Measurements from ENCODE around the gene L1CAM. TPM values are rescaled to one million over a fixed set of nuclear protein-coding genes. Genes with fewer than 3 reads are reported as not detected.
A peak's percentile ranks its signal among the peaks of the same experiment; 100 is the strongest.

Gene L1CAM
- total RNA-seq, 1 donor from 2014 or later: 0.13 TPM

- DNase-seq (ENCODE audit: low read depth in 2 of 2): no peak
Measured at GRCh38 chrX:153865685-153866084, 20.3 kb downstream of the L1CAM start.

- no peak for DNase-seq (ENCODE audit: low read depth in 2 of 2)
Measured at GRCh38 chrX:153865321-153865580, 20.7 kb downstream of the L1CAM start.

DNA sequence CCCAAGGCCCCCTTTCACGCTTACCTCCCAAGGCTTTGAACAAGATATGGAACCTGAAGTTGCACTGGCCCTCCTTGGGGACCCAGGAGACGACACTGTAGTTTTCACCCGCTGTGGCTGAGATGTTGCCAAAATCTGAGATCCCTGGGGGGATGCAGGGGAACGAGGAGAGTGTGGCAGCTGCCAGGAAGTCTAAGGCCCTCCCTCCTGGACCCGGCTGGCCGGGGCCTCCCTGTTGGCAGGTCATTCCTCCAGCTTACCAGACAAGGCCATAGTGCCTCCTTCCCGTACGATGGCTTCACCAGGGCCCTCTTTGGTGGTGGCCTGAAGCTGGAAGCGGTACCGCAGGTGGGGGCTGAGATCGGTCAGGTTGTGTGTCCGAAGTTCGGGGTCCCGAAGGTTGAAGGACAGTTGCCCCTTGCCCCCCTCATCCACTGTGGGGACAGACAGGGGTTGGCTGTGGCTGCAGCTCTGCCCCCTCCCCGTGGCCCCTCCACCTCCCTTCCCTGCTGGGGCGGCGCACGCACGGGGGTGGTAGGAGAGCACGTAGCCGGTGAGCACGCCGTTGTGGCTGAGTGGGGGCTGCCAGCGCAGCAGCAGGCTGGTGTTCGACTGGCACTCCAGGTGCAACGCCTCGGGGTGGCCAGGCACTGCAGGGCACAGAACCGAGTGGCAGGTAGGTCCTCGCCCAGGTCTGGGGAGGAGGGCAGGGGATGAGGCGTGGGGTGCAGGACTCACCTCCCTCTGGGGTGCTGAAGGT lies 21.2 kb downstream of the L1CAM start:
- DNase-seq (ENCODE audit: low read depth in 2 of 2): no peak

GRCh38 chrX:153864101-153864500 lies 21.9 kb downstream of the L1CAM start:
- no peak for DNase-seq (ENCODE audit: low read depth in 2 of 2)

DNA sequence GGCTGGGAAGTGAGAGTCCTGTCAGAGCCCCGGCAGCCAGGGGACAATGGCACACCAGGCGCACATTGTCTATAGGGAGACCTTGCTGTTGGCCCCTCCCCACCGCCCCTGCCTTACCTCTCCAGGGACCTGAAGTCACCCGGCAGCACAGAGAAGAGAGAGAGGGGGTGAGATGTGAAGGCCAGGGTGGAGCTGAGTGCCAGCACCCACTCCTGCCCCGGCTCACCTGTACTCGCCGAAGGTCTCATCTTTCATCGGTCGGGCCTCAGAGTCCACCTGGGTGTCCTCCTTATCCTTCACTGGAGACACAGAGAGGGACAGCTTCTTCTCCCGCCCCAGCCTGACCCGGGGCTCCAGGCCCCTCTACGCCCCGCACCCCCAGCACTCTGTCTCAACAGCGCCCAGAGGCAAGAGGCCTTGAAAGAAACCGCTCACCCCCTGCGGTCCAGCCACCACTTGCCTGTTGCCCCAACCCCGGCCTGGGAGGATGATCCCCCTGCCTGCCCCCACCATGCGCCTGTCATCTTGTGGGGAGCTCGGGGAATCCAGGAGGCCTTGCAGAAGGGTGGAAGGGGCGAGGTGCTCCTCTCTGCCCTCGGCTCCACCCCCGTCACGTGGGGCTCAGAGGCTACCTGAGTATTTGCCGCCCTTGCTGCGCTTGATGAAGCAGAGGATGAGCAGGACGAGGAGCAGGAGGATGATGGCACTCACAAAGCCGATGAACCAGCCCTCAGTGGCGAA lies 22.6 kb downstream of the L1CAM start:
- DNase-seq (ENCODE audit: low read depth in 2 of 2): no peak

GRCh38 chrX:153862369-153863250 lies 23.4 kb downstream of the L1CAM start:
- no peak for DNase-seq (ENCODE audit: low read depth in 2 of 2)

DNA sequence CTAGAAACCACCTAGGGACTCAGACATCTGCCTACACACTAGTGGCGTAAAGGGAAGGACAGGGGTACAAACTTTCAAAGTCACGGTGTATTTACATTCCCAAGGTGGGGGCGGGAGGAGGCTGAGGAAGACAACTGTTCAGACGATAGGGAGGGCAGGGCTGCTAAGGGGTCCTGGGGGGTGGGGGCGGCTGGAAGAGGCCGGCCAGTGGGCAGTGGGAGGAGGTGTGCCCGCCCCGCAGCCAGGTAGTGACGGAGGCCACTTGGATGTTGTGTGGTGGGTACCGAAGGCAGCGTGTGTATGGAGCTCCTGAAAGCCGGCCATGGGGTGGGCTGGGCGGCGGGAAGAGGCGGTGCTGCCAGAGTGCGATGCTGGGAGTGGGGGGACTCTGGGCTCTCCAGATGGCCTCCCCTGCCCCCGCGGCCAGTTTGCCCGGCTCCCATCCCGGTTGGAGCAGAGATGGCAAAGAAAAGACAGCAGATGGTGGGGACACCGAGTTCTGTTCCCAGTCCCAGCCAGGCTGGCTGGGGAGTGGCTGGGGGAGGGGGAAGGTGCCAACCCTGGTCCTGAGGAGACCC lies 24.2 kb downstream of the L1CAM start:
- no peak for DNase-seq (ENCODE audit: low read depth in 2 of 2)

DNA sequence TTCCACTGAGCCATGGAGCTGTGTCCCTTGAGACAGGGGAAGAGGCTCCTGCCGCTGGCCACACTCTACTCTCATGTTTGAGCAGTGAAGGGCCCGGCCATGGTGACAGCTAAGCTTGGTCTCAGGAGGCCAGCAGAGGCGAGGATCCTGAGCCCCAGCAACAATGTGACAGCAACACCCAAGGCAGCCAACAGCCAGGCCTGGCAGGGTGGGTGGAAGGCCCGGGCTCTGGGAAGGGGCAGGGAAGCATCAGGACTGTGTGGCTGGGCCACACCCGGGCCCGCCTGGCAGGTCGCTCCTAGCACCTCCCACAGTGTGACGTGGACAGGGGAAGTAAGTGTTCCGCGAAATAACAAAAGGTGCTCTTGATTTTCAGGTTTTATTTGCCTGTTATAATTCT lies 24.8 kb downstream of the L1CAM start:
- no peak for DNase-seq (ENCODE audit: low read depth in 2 of 2)

GRCh38 chrX:153857348-153857903 lies 28.5 kb downstream of the L1CAM start:
- no peak for DNase-seq (ENCODE audit: low read depth in 2 of 2)

DNA sequence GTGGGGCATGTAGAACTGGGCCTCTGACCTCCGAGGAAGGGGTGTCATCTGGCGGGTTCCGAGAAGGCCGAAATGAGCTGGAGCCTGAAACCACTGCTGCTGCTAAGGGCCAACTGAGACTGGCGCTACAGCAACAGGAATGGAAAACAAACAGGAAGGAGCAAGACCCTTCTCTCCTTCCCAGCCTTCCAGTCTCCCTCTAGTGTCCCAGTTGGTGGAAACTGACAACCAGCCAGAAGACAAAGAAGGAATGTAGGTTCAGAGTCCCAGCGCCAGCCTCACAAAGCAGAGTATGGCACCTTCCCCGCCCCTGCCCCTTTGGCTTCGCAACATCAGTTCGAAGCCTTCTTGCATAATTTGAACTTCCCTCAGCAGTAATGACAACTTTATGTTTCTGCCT lies 31.3 kb downstream of the L1CAM start:
- DNase-seq (ENCODE audit: low read depth in 2 of 2): no peak

- no peak for DNase-seq (ENCODE audit: low read depth in 2 of 2)
Measured at GRCh38 chrX:153853902-153854267, 32.1 kb downstream of the L1CAM start.

GRCh38 chrX:153853180-153853901 lies 32.6 kb downstream of the L1CAM start:
- DNase-seq (ENCODE audit: low read depth in 2 of 2): no peak

DNA sequence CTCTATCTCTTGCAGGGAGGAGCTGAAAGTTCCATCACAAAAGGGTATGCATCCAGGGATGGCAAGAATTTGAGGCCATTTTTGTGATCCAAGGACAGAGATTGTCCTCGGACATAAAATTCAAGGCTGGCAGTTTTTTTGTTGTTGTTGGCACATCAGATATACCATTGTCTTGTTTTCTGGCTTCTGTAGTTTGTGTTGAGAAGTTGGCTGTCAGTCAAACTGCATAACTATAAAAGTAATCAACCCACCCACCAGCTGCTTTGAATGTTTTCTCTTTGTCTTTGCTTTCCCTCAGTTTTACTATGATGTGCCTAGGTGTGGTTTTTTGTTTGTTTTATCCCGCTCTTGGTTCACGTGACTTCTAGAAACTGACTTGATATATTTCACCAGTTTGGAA lies 34.0 kb downstream of the L1CAM start:
- peak; percentile 32 to 50 for DNase-seq (ENCODE audit: low read depth in 2 of 2)

- DNase-seq (ENCODE audit: low read depth in 2 of 2): no peak
Measured at GRCh38 chrX:153848325-153848724, 37.6 kb downstream of the L1CAM start.

DNA sequence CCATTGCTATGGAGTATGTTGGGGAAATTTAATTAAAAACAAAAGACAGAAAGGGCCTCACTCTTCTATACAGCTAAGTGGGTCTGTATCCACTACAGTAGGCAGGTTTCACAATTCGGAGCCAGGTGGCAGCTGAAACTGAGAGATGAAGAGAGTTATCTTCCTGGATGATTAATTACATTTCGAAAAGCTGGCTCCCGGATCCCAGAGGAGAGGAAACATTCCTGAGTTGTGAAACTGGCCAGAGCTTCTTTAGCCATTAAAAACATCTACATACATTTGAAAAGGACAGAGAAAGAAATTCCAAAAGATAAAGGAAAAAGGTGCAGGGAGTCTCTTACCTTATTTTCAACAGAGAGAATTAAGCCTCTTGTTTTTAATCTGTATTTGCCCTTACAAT lies 40.1 kb downstream of the L1CAM start:
- DNase-seq (ENCODE audit: low read depth in 2 of 2): no peak

- no peak for DNase-seq (ENCODE audit: low read depth in 2 of 2)
Measured at GRCh38 chrX:153845195-153845594, 40.8 kb downstream of the L1CAM start.

DNA sequence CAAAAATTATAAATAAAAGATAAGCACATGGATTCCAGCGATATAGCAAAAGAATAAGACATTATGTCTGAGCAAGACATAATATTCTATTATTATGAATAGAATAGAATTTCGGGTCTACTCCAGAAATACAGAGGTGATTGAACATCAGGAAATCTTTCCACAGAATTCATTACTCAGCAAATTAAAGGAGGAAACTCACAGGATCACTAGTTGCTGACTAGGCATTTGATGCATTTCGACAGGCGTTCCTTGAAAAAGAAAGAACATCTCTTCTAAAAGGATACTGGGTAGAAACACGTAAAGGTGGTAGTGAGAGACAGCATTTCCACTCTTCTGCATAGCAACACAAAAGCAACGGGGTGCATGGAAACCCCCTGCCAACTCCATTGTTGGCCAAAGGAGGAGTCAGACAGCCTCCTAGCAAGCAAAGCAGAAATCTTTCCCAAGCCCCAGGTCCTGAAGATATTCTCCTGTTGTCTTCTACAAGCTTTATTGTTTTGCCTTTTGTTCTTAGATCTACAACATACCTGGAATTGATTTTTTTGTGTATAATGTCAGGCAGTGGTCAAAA lies 41.4 kb downstream of the L1CAM start:
- no peak for DNase-seq (ENCODE audit: low read depth in 2 of 2)

DNA sequence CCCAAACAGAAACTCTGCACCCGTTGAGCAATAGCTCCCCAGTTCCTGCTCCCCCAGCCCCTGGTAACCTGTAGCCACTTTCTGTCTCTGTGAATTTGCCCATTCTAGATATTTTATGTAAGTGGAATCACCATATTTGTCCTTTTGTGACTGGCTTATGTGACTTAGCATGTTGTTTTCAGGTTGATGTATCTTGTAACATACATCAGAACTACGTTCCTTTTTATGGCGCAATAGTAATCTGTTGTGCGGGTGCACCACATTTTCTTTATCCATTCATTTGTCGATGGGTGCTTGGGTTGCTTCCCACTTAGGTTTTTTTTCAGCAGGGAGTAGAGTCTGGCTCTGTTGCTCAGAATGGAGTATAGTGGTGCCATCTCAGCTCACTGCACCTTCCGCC lies 49.1 kb downstream of the L1CAM start:
- no peak for DNase-seq (ENCODE audit: low read depth in 2 of 2)

GRCh38 chrX:153832728-153833127 lies 53.2 kb downstream of the L1CAM start:
- DNase-seq (ENCODE audit: low read depth in 2 of 2): no peak

- DNase-seq (ENCODE audit: low read depth in 2 of 2): no peak
Measured at GRCh38 chrX:153831429-153832150, 54.4 kb downstream of the L1CAM start.

Measured in dermis microvascular lymphatic vessel endothelial cell (primary cell).